ENCODE results near the gene DMP1.

DNA sequence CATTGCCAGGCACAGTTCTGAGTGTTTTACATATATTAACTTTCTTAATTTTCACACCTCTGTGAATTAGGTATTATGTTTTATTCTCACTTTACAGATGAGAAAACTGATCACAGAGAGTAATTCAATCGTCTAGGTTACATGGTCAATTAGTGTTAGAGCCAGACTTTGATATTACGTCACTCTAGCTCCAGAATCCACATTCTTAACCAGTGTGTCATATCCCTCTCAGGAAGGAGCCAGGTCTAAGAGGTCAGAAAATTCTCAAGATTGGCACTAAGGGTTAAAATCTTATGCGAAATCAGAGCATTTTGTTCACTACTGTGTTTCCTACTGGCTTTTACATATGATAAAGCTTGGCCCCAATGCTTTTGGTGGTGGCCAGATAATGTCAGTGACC lies 7.4 kb downstream of the DMP1 start:
- TF ChIP-seq, protein P1, sequence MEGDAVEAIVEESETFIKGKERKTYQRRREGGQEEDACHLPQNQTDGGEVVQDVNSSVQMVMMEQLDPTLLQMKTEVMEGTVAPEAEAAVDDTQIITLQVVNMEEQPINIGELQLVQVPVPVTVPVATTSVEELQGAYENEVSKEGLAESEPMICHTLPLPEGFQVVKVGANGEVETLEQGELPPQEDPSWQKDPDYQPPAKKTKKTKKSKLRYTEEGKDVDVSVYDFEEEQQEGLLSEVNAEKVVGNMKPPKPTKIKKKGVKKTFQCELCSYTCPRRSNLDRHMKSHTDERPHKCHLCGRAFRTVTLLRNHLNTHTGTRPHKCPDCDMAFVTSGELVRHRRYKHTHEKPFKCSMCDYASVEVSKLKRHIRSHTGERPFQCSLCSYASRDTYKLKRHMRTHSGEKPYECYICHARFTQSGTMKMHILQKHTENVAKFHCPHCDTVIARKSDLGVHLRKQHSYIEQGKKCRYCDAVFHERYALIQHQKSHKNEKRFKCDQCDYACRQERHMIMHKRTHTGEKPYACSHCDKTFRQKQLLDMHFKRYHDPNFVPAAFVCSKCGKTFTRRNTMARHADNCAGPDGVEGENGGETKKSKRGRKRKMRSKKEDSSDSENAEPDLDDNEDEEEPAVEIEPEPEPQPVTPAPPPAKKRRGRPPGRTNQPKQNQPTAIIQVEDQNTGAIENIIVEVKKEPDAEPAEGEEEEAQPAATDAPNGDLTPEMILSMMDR (conservative IDR thresholded peaks at IDR 0.05; ENCODE audit: low read length), result no peak
- no peak for TF ChIP-seq EZH2phosphoT487 (IDR thresholded peaks at IDR 0.05; ENCODE audit: borderline replicate concordance, low read depth, low read length)
